BJ (cell line): ENCODE measurements around the gene ARHGAP26. TPM values are rescaled to one million over a fixed set of nuclear protein-coding genes. Genes with fewer than 3 reads are reported as not detected.

Source experiments
- CTCF ChIA-PET: fragments of 350-600 bp; formaldehyde crosslinking; extraction: SDS; loops from one replicate; lab custom pipeline; 2021; ENCODE audit warnings: antibody characterized with exemption, inconsistent platforms; lab: Yijun Ruan, JAX
- POLR2A ChIA-PET: fragments of 300-600 bp; sonication (Branson Sonifier 250); formaldehyde crosslinking; extraction: SDS; loops from one replicate; lab custom pipeline; 2021; ENCODE audit warnings: antibody characterized with exemption; lab: Charles Lee
- DNase-seq: peaks from one replicate; pipeline ENCODE4 v3.0.0-alpha.2; 2011; ENCODE audit warnings: low read depth
- H3K27me3 ChIP-seq: 2 replicates; pipeline ENCODE4 v1.6.0; 2011; ENCODE audit warnings: low read length; ENCODE audit not compliant: control insufficient read depth, insufficient read depth
- H3K36me3 ChIP-seq: 2 replicates; pipeline ENCODE4 v1.5.1; 2011; ENCODE audit warnings: low read length; ENCODE audit not compliant: control insufficient read depth, insufficient read depth
- H3K4me3 ChIP-seq: 2 replicates; pipeline ENCODE4 v1.5.1; 2011; ENCODE audit warnings: low read depth, mild to moderate bottlenecking, control low read depth, low read length
- polyA plus RNA-seq: library from polyadenylated mRNA; depleted of rRNA; stranded (reverse); fragments of >200 nt; gene quantifications from 2 replicates; pipeline ENCODE4 v1.2.3, GENCODE V29; 2011
- TF ChIP-seq, protein P1 (sequence below): IDR thresholded peaks from 2 replicates; pipeline ENCODE4 v1.5.1; 2011; ENCODE audit warnings: low read depth, mild to moderate bottlenecking, control low read depth, inconsistent platforms, low read length, moderate library complexity; ENCODE audit not compliant: insufficient read depth

The ARHGAP26 gene
- polyA plus RNA-seq, 1 experiment = 4.8 TPM

DNA sequence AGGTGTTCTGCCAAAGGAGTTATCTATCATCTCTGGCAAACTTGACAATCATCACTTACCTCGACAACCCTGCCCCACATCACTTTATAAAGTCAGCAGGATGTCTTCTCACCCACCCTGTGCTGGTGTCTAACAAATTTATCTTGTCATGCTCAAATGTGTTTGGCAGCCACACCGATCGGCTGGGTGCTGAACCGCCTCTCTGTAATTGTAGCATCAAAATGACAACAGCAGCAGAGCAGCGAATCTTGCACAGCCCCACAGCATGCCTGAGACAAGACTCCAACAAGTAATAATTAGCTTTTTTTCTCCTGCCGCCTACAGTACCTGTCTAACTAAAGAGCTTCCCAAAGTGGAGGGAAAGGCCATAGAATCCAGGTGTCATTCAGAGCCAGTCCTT is 457.1 kb downstream of the ARHGAP26 start:
- no peaks in the 10 kb centered on the region for H3K27me3 ChIP-seq
- TF ChIP-seq, protein P1, sequence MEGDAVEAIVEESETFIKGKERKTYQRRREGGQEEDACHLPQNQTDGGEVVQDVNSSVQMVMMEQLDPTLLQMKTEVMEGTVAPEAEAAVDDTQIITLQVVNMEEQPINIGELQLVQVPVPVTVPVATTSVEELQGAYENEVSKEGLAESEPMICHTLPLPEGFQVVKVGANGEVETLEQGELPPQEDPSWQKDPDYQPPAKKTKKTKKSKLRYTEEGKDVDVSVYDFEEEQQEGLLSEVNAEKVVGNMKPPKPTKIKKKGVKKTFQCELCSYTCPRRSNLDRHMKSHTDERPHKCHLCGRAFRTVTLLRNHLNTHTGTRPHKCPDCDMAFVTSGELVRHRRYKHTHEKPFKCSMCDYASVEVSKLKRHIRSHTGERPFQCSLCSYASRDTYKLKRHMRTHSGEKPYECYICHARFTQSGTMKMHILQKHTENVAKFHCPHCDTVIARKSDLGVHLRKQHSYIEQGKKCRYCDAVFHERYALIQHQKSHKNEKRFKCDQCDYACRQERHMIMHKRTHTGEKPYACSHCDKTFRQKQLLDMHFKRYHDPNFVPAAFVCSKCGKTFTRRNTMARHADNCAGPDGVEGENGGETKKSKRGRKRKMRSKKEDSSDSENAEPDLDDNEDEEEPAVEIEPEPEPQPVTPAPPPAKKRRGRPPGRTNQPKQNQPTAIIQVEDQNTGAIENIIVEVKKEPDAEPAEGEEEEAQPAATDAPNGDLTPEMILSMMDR = no peak

DNA sequence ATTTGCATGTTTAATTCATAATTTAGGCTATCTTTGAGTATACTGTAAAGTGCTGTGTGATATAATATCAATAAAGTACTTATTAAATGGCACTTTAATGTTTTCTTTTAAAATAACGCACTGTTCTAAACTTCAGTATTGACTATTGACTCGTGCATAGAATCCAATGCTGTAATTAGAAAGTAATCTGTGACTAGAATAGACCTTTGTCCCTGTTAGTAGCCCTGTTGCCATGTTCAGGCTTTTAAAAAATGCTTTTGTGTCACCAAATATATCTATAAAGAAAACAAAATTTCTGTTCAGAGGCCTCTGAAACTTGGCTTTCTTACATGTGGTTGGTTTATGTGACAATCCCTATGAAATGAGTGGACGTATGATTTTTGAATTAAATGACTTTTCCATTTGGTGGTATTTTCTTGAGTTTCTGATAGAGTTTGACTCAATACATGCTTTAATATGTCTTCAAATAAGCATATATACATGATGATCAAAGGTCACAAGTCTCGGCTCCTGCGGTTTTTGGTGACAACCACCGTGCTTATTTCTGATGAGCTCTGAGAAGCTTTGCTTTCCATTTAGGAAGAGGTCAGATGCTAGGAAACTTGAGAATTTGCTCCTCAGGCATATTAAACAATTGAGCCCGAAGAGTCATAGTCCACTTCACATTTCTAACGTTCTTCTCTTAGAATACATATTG is 458.6 kb downstream of the ARHGAP26 start:
- ChIA-PET CTCF (interaction anchor here (1.2 kb wide), 1 partner anchor 11 kb away, joined by 3 read pairs; no protein-coding TSS in a partner anchor), POLR2A (no interaction called here)
- H3K27me3 ChIP-seq = no peaks in the 10 kb centered on the region
- no peaks in the 10 kb centered on the region for H3K36me3 ChIP-seq
- no peak overlapping the region for H3K4me3 ChIP-seq
- no peak for DNase-seq
- TF ChIP-seq, protein P1 = no peak

More for the DNA sequence above, 457.1 kb downstream of the ARHGAP26 start:
- CTCF ChIA-PET = no interaction called here
- no peak for DNase-seq
- no peaks in the 10 kb centered on the region for H3K36me3 ChIP-seq
- no peak overlapping the region for H3K4me3 ChIP-seq
- POLR2A ChIA-PET = no interaction called here

DNA sequence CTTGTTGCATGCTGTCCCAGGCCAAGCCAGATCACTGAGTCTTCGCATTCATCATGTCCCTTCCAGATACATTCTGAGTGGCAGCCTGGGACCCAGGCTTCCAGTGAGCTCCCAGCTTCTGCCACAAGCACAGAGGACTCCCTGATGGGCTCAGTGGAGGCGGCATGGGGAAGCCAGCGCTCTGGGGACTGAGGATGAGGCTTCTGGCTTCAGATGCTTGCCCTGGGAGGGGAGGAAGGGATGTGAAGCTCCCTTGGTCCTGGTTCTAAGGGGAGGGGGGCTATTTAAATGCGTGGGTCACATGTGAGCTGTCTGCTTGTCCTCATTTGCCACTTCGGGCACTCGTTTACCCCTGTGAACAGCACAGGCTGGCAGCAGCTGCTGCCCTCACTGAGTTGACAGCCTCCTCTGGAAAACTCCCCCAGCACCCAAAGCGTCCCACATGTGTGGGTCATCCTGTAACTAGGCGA is 459.3 kb downstream of the ARHGAP26 start:
- TF ChIP-seq, protein P1 = no peak
- ChIA-PET POLR2A (no interaction called here), CTCF (interaction anchor here (1.2 kb wide), 1 partner anchor 12 kb away, joined by 3 read pairs; no protein-coding TSS in a partner anchor)
- no peak overlapping the region for H3K4me3 ChIP-seq
- H3K27me3 ChIP-seq = no peaks in the 10 kb centered on the region
- no peak for DNase-seq
- H3K36me3 ChIP-seq = no peaks in the 10 kb centered on the region

DNA sequence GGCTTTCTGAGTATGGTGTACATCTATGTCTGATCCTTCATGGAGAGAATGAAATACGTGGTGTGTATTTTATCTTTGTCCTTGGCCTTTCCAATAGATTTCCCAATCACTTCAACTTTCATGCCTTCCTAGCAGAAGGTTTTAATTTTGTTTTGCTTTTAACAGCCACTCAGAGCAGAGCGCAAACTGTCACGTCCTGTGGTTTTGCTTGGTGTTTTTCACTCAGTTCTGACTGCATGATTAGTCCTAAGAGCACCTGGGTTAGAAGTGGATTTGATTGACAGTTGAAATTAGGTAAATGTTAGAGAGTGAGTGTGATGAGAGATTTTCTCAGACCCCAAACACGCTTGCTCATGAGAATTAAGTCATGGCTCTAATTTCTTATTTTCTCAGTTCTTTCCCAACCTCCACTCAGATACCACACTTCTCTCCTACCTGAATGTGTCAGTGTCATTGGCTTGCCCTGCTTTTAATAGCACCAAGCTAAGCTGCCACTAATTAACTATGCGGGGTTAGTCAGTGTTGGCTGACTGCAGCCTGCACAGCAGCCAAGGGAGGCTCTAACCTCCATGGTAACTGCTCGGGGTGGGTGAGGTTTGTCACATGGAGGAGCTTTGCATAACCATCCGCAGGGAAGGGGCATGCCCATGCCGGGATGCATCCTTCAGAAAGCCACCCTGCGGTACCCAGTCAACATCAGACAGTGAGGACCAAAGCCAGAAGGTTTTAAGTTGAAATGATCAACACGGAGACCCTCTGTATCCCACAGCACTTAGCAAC is 459.9 kb downstream of the ARHGAP26 start:
- Histone ChIP-seq H3K4me3 (no peak overlapping the region), H3K36me3 (no peaks in the 10 kb centered on the region), H3K27me3 (no peaks in the 10 kb centered on the region)
- POLR2A ChIA-PET = no interaction called here
- TF ChIP-seq, protein P1 = no peak
- peak; percentile 47 for DNase-seq
- CTCF ChIA-PET = interaction anchor here (1.2 kb wide), 1 partner anchor 12 kb away, joined by 3 read pairs; no protein-coding TSS in a partner anchor

DNA sequence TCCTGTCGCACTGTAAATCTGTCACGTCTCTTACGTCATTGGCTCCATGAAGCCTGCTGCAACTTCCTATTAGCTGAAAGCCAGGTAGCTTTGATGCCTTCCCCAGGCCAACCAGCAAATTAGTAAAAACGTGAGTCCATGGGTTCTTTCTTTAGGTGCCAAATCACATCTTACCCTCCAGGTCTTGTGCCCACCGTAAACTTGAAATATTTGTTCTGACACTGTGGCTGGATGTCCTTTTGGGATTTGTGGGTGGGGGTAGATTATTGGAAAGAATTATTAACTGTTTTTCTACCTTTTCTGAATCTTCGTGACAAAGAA is 460.5 kb downstream of the ARHGAP26 start:
- TF ChIP-seq, protein P1 = no peak

More for the DNA sequence above, 460.5 kb downstream of the ARHGAP26 start:
- H3K4me3 ChIP-seq = no peak overlapping the region
- no peaks in the 10 kb centered on the region for H3K36me3 ChIP-seq
- no peaks in the 10 kb centered on the region for H3K27me3 ChIP-seq
- ChIA-PET POLR2A (no interaction called here), CTCF (no interaction called here)
- no peak for DNase-seq
